ENCODE data around the gene GAREM1.

The GAREM1 gene

DNA sequence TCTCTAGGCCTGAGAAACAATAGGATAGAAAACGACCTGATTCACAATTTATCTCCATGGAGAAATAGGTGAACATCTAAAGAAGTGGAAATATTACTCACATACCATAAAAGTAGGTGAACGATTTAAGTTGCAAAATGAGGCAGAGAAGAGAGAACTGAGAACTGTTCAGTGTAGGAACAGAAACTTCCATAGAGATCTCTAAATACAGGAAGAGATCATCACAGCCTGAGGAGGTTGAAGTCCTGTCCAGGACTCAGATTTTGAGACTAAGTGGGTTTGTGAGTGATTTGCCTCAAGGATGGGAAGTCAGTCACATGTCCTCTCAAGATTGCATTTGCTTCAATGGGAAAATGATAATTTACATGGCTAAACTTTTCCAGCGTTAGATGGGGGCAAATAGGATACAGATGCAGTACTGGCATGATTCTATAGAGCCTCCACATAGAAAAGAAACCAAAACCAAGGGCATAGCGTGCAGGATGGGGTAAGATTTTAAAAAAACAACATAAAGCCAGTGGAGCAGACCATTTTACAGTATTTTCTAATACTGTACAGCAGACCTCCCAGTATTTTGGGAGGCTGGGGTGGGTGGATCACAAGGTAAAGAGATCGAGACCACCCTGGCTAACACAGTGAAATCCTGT lies 212.0 kb downstream of the GAREM1 start:
- Histone ChIP-seq H3K27ac (ENCODE audit: low read length) (no peak overlapping the region), H3K36me3 (ENCODE audit: insufficient read depth, low read length) (no peaks in the 10 kb centered on the region), H2AFZ (ENCODE audit: low read depth, low read length) (no peak overlapping the region), H3K9ac (ENCODE audit: low read depth, low read length) (no peak overlapping the region), H3K27me3 (ENCODE audit: insufficient read depth, low read length, poor library complexity) (peaks cover 3% of the 10 kb centered on the region), H4K20me1 (ENCODE audit: insufficient read depth, low read length) (no peaks in the 10 kb centered on the region), H3K4me1 (ENCODE audit: insufficient read depth, low read length) (no peaks in the 10 kb centered on the region), H3K4me3 (ENCODE audit: low read depth in 1 of 2, low read length in 2 of 2) (no peak overlapping the region), H3K4me2 (ENCODE audit: insufficient read depth, low read length) (no peak overlapping the region), H3K9me3 (ENCODE audit: insufficient read depth, low read length, severe bottlenecking) (no peaks in the 10 kb centered on the region), H3K79me2 (ENCODE audit: insufficient read depth, low read length) (no peaks in the 10 kb centered on the region)
- ATAC-seq (ENCODE audit: insufficient read depth, low read depth) (no peak), DNase-seq (no peak)
- TF ChIP-seq EZH2 (IDR thresholded peaks at IDR 0.05; ENCODE audit: borderline replicate concordance, low read depth, low read length, severe bottlenecking): no peak
- TF ChIP-seq, protein P1, sequence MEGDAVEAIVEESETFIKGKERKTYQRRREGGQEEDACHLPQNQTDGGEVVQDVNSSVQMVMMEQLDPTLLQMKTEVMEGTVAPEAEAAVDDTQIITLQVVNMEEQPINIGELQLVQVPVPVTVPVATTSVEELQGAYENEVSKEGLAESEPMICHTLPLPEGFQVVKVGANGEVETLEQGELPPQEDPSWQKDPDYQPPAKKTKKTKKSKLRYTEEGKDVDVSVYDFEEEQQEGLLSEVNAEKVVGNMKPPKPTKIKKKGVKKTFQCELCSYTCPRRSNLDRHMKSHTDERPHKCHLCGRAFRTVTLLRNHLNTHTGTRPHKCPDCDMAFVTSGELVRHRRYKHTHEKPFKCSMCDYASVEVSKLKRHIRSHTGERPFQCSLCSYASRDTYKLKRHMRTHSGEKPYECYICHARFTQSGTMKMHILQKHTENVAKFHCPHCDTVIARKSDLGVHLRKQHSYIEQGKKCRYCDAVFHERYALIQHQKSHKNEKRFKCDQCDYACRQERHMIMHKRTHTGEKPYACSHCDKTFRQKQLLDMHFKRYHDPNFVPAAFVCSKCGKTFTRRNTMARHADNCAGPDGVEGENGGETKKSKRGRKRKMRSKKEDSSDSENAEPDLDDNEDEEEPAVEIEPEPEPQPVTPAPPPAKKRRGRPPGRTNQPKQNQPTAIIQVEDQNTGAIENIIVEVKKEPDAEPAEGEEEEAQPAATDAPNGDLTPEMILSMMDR (IDR thresholded peaks at IDR 0.05; ENCODE audit: borderline replicate concordance, extremely low read depth, low read length, poor library complexity, severe bottlenecking): no peak

DNA sequence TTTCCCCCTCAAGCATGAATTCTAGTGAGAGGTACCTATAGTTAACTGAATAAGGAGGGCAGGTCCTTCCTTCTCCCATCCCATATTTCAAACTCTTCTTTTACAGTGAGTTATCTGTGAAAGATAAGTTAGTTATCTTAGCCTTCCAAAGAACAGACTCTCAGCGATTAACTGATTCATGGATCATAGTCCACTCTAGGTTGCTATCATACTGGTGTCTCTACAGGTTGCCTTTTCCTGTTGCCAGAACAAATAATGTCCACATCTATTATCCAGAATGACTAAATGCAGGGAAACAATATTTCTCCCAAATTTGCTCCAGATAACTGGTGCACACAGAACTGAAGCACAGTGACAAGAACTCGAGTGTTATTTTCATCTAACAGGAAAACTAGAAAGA lies 212.5 kb downstream of the GAREM1 start:
- DNase-seq (no peak), ATAC-seq (ENCODE audit: insufficient read depth, low read depth) (no peak)
- H3K36me3 ChIP-seq (ENCODE audit: insufficient read depth, low read length): no peaks in the 10 kb centered on the region
- no peaks in the 10 kb centered on the region for H3K9me3 ChIP-seq (ENCODE audit: insufficient read depth, low read length, severe bottlenecking)
- no peak overlapping the region for H3K4me3 ChIP-seq (ENCODE audit: low read depth in 1 of 2, low read length in 2 of 2)
- no peak overlapping the region for H2AFZ ChIP-seq (ENCODE audit: low read depth, low read length)
- H3K27me3 ChIP-seq (ENCODE audit: insufficient read depth, low read length, poor library complexity): peaks cover 3% of the 10 kb centered on the region
- no peak overlapping the region for H3K9ac ChIP-seq (ENCODE audit: low read depth, low read length)
- no peaks in the 10 kb centered on the region for H4K20me1 ChIP-seq (ENCODE audit: insufficient read depth, low read length)
- H3K4me1 ChIP-seq (ENCODE audit: insufficient read depth, low read length): no peaks in the 10 kb centered on the region
- no peak for TF ChIP-seq EZH2 (IDR thresholded peaks at IDR 0.05; ENCODE audit: borderline replicate concordance, low read depth, low read length, severe bottlenecking)
- TF ChIP-seq, protein P1 (IDR thresholded peaks at IDR 0.05; ENCODE audit: borderline replicate concordance, extremely low read depth, low read length, poor library complexity, severe bottlenecking): no peak
- H3K27ac ChIP-seq (ENCODE audit: low read length): no peak overlapping the region
- H3K4me2 ChIP-seq (ENCODE audit: insufficient read depth, low read length): no peak overlapping the region
- H3K79me2 ChIP-seq (ENCODE audit: insufficient read depth, low read length): no peaks in the 10 kb centered on the region

DNA sequence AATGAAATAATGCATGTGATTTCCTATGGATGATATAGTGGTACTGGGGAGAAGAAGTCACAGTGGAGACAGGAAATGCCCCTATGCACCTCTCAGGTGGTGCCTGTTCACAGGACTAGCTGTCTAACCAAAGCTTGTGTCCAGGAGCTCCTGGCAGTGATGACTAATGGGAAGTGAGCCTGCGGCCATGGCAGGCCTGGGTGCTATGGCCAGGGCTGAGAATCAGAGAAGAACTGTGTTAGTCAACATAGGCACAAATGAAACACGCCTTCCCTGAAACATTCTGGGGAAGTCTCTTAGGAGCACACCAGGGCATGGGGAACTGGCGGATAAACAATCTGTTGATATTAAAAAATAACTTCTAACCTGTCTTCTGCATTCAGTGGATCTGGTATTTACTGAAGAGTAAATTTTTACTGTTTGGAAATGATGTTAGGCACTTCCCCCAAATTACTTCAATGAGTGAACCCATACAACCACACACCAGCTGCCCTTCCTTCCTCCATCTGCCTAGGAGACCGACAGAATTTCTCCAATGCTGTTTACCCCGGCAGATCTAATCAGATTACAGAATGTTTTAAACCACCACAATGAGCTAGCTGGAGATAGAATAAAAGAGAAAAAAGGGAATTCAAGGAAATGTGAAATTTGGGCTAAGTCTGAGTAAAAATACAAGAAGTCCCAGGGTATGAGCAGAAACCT lies 213.4 kb downstream of the GAREM1 start:
- TF ChIP-seq EZH2 (IDR thresholded peaks at IDR 0.05; ENCODE audit: borderline replicate concordance, low read depth, low read length, severe bottlenecking): no peak
- TF ChIP-seq, protein P1 (IDR thresholded peaks at IDR 0.05; ENCODE audit: borderline replicate concordance, extremely low read depth, low read length, poor library complexity, severe bottlenecking): no peak
- no peaks in the 10 kb centered on the region for H4K20me1 ChIP-seq (ENCODE audit: insufficient read depth, low read length)
- no peaks in the 10 kb centered on the region for H3K9me3 ChIP-seq (ENCODE audit: insufficient read depth, low read length, severe bottlenecking)
- H3K9ac ChIP-seq (ENCODE audit: low read depth, low read length): no peak overlapping the region
- H3K27me3 ChIP-seq (ENCODE audit: insufficient read depth, low read length, poor library complexity): peaks cover 3% of the 10 kb centered on the region
- H2AFZ ChIP-seq (ENCODE audit: low read depth, low read length): no peak overlapping the region
- H3K4me2 ChIP-seq (ENCODE audit: insufficient read depth, low read length): no peak overlapping the region
- H3K4me3 ChIP-seq (ENCODE audit: low read depth in 1 of 2, low read length in 2 of 2): no peak overlapping the region
- H3K4me1 ChIP-seq (ENCODE audit: insufficient read depth, low read length): no peaks in the 10 kb centered on the region
- ATAC-seq (ENCODE audit: insufficient read depth, low read depth) (no peak), DNase-seq (no peak)
- H3K27ac ChIP-seq (ENCODE audit: low read length): no peak overlapping the region
- no peaks in the 10 kb centered on the region for H3K36me3 ChIP-seq (ENCODE audit: insufficient read depth, low read length)
- H3K79me2 ChIP-seq (ENCODE audit: insufficient read depth, low read length): no peaks in the 10 kb centered on the region

Data from DND-41 (cell line).